HK-2 (cell line): ENCODE measurements around the gene HGD.

ENCODE experiments used
- DNase-seq: peaks from one replicate; pipeline ENCODE4 v3.0.0-alpha.2; 2018; ENCODE audit not compliant: unreplicated experiment

Gene HGD

DNA sequence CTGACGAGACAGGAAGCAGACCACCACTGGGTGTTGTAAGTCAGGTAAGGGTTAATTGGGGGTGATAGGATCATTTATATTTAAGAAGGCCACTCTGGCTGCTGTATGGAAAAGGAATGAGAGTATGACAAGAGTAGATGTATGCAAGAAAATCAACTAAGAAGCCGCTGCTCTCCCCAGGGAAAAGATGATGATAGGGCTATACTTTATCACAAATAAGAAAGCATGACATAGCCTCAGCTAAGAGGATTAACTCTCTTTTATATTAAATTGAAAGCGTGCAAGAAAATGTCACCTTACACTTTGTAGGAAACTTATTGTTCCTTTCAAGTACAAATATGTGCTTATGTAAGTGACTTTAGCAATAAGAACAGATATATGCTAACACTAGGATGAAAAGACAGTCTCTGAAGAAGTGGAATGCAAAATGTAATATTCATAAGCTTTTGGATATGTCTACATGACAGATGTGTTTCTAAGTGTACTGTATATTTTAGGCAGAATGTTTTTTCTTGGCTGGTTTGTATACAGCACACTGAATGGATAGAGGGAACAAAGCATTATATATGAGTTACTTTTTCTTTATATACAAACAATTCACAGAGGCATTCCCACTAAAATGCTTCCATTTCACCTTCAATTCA, 94.6 kb downstream of the HGD start:
- no peak for DNase-seq
